Brain microvascular endothelial cell (primary cell): ENCODE data around the gene VPS29.
"Not testable (repeated sequence)": the region's sequence is repeated elsewhere in the genome, so short reads cannot be mapped to it uniquely, and the experiment has no call there.

Experiments
- DNase-seq: peaks from one replicate; pipeline ENCODE4 v3.0.0-alpha.2; 2020
- H3K27ac ChIP-seq: fragments of 250-450 bp; sonication (Bioruptor Pico); 2 replicates; pipeline ENCODE4 v1.5.1; 2020; ENCODE audit warnings: mild to moderate bottlenecking, moderate library complexity
- H3K27me3 ChIP-seq: fragments of 250-450 bp; sonication (Bioruptor Pico); replicated peaks from 2 replicates; pipeline ENCODE4 v1.5.1; 2020; ENCODE audit warnings: mild to moderate bottlenecking
- H3K36me3 ChIP-seq: fragments of 250-450 bp; sonication (Bioruptor Pico); replicated peaks from 2 replicates; pipeline ENCODE4 v1.5.1; 2020; ENCODE audit warnings: mild to moderate bottlenecking
- H3K4me3 ChIP-seq: 2 replicates; pipeline ENCODE4 v1.5.1; 2011; ENCODE audit warnings: low read depth, mild to moderate bottlenecking, control low read depth, low read length, moderate library complexity
- in situ Hi-C: cut with HindIII; loops from 2 replicates; pipeline ENCODE4 v1.10.0; 2017; ENCODE audit warnings: low sequenced_read_pairs, low pct_ligation_motif_present
- TF ChIP-seq, protein P1 (sequence below): IDR thresholded peaks from 2 replicates; pipeline ENCODE4 v1.5.1; 2011; ENCODE audit warnings: low read depth, mild to moderate bottlenecking, moderate library complexity, low read length, control low read depth, inconsistent platforms; ENCODE audit errors: missing control alignments

The VPS29 gene

DNA sequence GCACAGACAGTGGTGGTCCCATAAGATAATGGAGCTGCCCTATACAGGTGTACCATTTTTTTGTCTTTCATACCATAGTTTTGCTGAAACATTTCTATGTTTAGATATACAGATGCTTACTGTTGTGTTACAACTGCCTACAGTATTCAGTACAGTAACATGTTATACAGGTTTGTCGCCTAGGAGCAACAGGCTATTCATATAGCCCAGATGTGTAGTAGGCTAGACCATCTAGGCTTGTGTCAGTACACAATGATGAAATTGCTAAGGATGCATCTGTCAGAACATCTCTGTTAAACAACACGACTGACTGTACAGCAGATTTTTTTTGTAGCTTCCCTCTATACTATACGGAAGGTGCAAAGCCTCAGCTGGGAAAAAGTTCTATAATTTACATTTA lies 30.7 kb upstream of the VPS29 start:
- no peaks in the 10 kb centered on the region for H3K27me3 ChIP-seq
- no peak for DNase-seq
- in situ Hi-C loops, result no loop called here
- no peak overlapping the region for H3K4me3 ChIP-seq
- H3K36me3 ChIP-seq, result peaks cover 11% of the 10 kb centered on the region
- H3K27ac ChIP-seq, result no peak overlapping the region
- TF ChIP-seq, protein P1, sequence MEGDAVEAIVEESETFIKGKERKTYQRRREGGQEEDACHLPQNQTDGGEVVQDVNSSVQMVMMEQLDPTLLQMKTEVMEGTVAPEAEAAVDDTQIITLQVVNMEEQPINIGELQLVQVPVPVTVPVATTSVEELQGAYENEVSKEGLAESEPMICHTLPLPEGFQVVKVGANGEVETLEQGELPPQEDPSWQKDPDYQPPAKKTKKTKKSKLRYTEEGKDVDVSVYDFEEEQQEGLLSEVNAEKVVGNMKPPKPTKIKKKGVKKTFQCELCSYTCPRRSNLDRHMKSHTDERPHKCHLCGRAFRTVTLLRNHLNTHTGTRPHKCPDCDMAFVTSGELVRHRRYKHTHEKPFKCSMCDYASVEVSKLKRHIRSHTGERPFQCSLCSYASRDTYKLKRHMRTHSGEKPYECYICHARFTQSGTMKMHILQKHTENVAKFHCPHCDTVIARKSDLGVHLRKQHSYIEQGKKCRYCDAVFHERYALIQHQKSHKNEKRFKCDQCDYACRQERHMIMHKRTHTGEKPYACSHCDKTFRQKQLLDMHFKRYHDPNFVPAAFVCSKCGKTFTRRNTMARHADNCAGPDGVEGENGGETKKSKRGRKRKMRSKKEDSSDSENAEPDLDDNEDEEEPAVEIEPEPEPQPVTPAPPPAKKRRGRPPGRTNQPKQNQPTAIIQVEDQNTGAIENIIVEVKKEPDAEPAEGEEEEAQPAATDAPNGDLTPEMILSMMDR, result no peak

DNA sequence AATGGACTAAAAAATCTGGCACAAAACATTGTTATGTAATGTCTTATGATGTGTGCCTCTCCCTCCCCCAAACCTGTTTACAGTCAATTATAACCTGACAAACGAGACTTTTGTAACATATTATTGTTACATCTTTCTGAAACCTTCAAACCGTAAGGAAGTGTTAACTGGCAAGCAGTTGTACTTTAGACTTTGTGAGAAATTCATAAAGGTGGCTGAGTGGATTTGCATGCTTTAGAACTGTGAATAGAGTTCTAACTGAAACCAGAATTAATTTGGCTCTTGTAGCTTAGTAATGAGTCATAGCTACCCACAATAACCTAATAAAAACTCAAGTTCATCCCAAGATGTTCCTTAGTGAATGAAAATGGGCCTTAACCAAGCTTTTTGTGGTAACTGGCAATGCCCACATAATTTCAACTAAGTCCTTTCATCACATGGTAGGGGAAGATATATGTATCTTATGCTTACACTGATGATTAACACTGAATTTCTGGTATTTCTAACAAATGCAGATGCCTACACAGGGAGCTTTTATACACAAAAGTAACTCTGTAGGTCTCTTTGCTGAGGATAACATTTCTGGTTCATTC lies 29.9 kb upstream of the VPS29 start:
- DNase-seq, result no peak
- Histone ChIP-seq H3K36me3 (peaks cover 7% of the 10 kb centered on the region), H3K27me3 (no peaks in the 10 kb centered on the region), H3K27ac (no peak overlapping the region), H3K4me3 (no peak overlapping the region)
- in situ Hi-C loops, result no loop called here
- TF ChIP-seq, protein P1, result no peak

DNA sequence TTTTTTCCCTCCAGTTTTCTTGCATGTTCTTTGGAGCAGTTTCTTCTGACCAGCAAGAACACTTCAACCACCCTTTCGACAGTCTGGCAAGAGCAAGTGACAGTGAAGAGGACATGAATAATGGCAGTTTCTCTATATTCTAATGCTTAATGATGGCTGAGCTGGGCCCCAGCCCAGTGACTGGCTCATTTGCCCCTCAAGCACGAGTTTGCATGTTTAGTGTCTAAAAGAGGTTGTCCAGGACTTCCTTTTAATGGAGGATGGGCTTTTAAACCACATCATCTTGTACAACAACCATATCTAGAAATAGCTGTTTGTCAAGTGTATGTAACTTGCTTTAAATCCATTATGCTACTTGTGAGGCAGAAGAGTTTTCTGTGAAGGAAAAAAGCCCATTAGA lies 28.6 kb upstream of the VPS29 start:
- DNase-seq, result no peak
- no peak overlapping the region for H3K4me3 ChIP-seq
- TF ChIP-seq, protein P1, result no peak
- no peaks in the 10 kb centered on the region for H3K36me3 ChIP-seq
- no peaks in the 10 kb centered on the region for H3K27me3 ChIP-seq
- in situ Hi-C loops, result no loop called here
- no peak overlapping the region for H3K27ac ChIP-seq

DNA sequence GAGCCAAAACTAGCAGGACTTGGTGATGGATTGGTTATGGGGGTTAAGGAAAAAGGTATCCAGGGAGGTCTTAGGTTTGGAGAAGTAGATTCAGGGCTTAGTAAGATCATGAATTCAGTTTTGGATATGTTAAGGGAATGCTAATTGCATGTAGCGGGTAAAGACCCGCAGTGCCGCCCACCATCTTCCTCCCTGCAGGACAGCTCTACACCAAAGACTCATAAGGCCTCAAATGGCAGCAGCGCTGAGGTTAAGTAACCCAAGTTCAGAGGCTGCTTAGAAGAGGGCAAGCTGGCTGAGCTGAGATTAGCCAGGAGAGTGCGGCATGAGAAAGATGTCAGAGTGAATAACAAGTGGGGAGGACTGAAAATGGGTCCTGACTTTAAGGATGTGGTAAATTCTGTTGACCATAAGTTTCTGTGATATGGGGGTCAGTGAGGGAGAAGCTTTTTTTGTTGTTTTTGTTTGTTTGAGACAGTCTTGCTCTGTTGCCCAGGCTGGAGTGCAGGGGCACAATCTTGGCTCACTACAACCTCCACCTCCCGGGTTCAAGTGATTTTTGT lies 26.4 kb upstream of the VPS29 start:
- no peaks in the 10 kb centered on the region for H3K27me3 ChIP-seq
- in situ Hi-C loops, result no loop called here
- TF ChIP-seq, protein P1, result no peak

DNA sequence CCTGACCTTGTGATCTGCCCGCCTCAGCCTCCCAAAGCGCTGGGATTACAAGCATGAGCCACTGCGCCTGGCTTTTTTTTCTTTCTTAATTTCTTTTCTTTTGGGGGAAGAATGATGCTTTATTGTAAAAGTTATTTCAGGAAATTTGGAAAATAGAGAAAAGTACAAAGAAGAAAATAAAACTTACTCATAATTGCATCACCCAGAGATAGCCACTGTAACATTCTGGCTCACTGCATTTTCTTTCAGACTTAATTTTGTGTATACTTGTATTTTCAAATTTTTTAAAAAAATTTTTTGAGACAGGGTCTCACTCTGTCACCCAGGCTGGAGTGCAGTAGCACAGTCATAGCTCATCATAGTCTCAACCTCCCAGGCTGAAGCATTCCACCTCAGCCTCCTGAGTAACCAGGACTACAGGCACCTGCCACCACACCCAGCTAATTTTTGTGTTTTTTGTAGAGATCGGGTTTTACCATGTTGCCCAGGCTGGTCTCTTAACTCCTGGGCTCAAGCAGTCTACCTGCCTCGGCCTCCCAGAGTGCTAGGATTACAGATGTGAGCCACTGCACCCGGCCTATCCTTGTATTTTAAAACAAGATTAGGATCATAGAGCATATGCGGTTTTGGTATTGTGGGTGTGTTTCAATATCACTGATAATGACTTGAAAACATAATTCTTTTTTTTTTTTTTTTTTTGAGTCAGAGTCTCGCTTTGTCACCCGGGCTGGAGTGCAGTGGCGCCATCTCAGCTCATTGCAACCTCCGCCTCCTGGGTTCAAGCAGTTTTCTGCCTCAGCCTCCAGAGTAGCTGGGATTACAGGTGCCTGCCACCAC lies 19.2 kb upstream of the VPS29 start:
- in situ Hi-C loops, result loop anchor here (25.0 kb wide), 1 partner anchor 91 kb away; the partner anchor contains the start of gene TCTN1
- H3K4me3 ChIP-seq, DNase-seq, H3K36me3 ChIP-seq, H3K27ac ChIP-seq, H3K27me3 ChIP-seq: not testable (repeated sequence)

More for the DNA sequence above, 26.4 kb upstream of the VPS29 start:
- no peak overlapping the region for H3K4me3 ChIP-seq
- no peak for DNase-seq
- no peaks in the 10 kb centered on the region for H3K36me3 ChIP-seq
- no peak overlapping the region for H3K27ac ChIP-seq

DNA sequence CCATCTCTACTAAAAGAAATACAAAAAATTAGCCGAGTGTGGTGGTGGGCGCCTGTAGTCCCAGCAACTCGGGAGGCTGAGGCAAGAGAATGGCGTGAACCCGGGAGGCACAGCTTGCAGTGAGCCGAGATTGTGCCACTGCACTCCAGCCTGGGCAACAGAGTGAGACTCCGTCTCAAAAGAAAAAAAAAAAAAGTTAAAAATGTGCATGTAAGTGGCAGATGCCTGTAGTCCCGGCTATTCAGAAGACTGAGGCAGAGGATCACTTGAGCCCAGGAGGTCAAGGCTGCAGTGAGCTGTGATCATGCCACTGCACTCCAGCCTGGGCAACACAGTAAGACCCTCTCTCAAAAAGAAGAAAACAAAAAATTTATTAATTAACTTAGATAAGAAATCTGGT lies 16.1 kb upstream of the VPS29 start:
- in situ Hi-C loops, result loop anchor here (25.0 kb wide), 1 partner anchor 94 kb away; the partner anchor contains the start of gene TCTN1
- not testable (repeated sequence) for H3K27ac ChIP-seq, H3K27me3 ChIP-seq, H3K36me3 ChIP-seq, H3K4me3 ChIP-seq, DNase-seq
